NCI-H2081 treated with DMSO at 0.1 percent for 48 hours (cell line): ENCODE results near the gene TRIO.

Experiments used
- DNase-seq: peaks from one replicate; lab custom pipeline; 2025; lab: John Stamatoyannopoulos, UW

The TRIO gene

GRCh38 chr5:14297697-14298096 is 154.6 kb downstream of the TRIO start:
- DNase-seq, result no peak

GRCh38 chr5:14298126-14298847 is 155.1 kb downstream of the TRIO start:
- DNase-seq, result no peak

DNA sequence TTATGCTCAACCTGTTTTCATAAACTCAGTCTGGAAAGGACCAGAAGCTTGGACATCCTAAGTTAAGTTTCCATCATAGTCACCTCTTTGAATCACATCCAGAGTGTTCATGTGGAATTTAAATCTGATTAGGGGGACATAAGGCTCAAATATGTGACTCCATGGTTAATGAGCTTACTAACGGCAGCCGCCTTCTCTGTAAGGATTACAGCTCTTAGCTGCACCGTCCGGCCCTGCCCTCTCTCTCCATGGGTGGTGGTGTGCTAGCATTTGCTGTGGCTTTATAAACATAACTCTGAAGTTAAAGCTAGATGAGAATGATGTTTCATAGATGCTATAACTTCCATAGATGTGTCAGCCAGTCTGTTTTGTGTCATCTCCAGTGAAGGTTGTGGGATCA is 156.5 kb downstream of the TRIO start:
- no peak for DNase-seq

DNA sequence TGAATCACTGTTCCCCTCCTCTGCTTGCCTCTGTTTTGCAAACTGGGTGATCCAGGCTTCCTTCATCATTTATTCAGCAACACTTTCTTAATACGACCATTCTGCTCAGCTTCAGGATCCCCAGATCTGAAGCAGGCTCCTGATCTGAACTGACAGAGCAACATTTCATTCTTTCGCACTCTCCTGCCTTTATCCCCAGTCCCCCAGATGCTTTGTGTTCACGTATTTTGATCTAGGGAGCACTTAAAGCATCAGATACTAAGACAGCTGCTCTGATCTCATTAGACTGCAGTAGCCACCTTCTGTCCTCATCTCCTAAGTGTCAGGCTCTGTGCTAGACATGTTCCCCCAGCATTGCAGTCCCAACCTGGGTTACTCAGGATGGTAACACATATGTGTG is 158.0 kb downstream of the TRIO start:
- no peak for DNase-seq

DNA sequence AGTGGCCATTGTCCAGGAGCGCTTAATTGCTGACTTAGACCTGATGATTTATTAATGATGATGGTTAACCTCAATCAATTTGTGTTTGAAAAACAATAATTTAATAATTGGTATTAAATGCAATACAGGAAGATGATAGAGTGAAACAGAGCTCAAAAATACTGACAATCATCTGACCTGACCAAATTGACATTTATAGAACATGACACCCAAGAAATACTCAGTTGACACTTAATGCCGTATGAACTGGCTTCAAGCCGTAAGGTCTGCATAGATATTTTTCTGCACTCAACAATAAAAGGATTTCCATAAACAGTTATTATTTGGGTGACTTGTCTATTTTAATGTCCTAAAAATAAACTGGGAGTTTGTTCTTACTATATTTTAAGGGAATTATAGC is 159.2 kb downstream of the TRIO start:
- DNase-seq, result no peak

GRCh38 chr5:14305045-14305444 is 161.9 kb downstream of the TRIO start:
- no peak for DNase-seq

DNA sequence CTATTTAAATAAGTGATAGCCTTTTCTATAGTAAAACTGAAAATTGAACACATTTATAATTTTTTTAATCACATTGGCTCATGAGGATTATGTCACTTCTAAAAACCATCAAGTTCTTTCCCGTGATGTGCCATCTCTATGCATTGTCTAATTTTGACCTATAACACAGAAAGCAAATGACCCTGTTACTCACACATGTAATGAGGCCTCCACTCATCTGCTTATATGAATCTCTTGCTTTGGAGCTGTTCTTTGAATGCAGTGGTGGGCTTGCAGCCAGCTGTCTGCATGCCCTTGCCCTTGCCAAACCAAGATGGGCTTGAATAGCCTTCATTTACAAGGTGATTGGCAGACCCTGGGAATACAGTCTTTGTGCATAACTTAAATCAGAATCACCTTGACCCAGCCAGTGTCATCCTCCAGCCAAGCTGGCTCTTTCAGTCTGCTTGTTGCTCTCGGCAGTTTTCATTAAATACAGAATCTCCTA is 163.2 kb downstream of the TRIO start:
- DNase-seq, result no peak

DNA sequence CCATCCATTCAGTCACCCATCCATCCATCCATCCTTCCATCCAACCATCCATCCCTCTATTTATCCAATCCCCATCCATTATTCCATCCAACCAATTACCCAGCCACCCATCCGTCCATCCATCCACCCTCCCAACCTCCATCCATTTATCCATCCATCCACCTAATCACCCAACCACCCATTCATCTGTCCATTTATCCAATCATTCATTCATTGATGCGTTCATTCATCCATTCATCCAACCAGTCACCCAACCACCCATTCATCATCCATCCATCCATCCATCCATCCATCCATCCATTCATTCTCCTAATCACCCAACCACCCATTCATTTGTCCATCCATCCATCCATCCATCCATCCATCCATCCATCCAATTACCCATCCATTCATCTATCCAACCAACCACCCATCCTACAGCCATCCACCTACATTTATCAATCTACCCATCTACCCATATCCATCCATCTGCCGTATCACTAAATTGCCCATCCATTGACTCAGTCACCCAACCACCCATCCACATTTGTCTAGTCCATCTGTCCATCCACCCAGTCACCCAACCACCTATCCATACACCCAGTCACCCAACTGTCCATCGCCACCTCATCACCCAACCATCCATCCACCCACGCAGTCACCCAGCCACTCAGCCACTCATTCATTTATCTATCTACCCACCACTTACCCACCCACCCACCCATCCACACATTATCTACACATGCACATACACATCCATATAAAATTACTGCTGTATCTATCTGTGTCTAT is 165.4 kb downstream of the TRIO start:
- DNase-seq, result no peak

DNA sequence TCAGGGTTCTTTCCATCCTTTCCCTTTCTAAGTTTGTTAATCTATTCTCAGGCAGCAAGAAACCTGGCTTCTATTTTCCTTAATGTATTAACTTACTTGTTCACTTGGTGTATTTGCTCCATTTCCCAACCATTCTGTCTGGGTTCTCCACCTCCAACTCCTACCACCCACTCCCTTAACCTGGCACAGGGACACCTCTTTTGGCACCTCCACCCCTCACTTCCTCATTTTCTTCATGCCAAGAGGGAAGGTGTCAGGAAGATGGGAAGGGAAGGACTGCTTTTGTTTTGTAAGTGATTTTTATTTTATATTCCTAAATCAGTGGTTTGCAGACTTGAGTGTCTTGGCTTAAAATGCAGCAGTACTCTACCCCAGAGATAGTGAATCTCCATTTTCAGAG is 166.1 kb downstream of the TRIO start:
- no peak for DNase-seq

- no peak for DNase-seq
Observed at GRCh38 chr5:14309878-14310531, 166.9 kb downstream of the TRIO start.

GRCh38 chr5:14310901-14311300 is 167.8 kb downstream of the TRIO start:
- no peak for DNase-seq

DNA sequence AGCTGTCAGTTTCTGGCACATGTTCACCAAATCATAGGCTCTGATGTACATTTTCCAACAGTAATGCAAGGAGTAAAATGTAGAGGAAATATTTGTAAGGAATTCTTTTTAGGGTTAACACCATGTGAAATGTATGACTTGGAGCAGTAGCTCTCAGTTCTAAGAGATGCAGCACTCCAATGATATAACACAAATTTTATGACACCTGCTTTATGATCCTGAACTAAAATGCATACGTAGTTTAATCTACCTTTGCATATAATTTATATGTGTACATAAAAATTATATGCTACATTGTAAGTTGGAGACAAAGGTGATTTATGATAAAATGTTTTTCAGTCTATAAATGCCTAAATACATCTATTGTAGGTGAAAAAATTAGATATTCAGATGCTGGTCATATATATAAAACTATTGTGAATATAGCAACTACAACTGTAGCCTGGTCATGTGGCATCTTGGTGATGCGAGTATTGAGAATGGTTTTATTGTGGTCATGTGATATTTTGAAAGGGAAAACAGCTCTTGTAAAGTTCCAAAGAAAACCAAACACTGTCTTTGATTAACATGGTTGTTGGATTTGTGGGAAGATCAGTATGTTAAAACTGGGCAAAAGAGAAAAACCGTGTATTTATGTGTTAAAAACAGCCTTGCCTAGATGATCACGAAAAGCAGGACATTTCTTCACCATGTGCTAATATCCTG is 171.0 kb downstream of the TRIO start:
- no peak for DNase-seq

GRCh38 chr5:14316471-14316870 is 173.3 kb downstream of the TRIO start:
- DNase-seq, result no peak

- no peak for DNase-seq
Observed at GRCh38 chr5:14319102-14319501, 176.0 kb downstream of the TRIO start.

GRCh38 chr5:14321936-14322335 is 178.8 kb downstream of the TRIO start:
- DNase-seq, result no peak

DNA sequence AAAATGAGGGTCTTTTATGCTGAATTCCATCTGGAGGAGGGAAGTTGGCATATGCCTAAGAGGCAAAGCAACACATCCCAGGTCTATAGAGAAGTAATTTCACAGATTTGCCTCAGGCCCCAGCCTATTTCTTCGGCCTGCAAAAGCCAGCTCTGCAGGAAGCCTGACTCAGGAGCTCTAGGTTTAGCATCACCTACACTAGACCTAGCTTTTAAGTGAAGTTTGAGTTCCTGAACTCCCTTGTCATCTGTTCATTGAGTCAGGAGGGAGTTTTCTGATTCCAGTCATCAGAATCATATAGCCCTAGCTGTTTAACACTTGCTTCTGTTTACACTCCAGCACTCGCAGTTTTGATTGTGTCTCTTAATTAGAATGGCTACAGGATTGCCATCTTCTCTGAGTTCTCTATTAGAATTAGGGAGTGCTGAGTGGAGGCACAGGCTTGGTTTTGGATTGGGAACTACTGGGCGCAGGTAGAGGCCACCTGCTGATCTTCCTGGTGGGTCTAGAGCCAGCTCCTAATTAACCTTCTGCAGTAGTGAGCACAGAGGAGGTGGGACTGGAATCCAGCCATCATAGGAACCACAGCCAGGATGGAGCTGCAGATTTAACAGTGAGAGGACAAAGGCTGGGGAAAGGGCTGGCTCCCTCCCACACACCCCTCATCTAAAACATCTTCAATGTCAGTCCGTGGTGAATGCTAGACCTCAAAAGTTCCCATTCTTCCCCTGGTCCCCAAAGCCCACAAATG is 179.5 kb downstream of the TRIO start:
- peak; percentile 51 for DNase-seq

DNA sequence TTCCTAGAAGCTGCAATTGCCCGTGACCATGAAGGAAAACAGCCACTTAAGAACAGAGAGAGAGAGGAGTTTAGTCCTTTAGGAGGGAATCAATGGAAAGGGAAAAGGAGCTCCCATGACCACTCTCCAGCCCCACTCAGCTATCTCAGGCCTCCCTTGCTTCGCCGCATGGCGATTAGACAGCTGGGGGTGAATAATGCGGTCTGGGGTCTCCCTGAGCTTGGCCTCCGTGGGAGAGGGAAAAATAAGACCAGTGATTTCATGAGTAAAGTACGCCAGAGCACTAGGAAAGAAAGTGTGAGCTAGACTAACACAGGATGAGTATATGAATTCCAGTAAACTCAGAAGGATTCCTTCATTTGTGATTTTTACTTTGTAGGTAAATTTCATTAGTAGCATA is 180.3 kb downstream of the TRIO start:
- DNase-seq, result no peak

DNA sequence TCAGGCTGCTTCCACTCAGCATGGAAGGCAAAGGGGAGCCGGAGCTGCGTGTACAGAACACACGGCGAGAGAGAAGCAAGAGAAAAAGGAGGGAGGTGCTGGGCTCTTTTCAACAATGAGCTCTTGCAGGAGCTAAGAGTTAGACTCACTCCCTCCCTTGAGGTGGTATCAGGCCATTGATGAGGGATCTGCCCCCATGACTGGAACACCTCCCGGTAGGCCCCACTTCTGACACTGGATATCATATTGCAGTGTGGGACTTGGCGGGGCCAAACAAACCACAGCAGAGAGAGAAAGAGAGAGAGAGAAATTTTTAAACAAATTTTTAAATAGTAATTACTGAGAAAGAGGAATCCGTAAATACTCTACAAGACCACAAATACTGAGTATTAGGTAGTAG is 182.2 kb downstream of the TRIO start:
- DNase-seq, result no peak

DNA sequence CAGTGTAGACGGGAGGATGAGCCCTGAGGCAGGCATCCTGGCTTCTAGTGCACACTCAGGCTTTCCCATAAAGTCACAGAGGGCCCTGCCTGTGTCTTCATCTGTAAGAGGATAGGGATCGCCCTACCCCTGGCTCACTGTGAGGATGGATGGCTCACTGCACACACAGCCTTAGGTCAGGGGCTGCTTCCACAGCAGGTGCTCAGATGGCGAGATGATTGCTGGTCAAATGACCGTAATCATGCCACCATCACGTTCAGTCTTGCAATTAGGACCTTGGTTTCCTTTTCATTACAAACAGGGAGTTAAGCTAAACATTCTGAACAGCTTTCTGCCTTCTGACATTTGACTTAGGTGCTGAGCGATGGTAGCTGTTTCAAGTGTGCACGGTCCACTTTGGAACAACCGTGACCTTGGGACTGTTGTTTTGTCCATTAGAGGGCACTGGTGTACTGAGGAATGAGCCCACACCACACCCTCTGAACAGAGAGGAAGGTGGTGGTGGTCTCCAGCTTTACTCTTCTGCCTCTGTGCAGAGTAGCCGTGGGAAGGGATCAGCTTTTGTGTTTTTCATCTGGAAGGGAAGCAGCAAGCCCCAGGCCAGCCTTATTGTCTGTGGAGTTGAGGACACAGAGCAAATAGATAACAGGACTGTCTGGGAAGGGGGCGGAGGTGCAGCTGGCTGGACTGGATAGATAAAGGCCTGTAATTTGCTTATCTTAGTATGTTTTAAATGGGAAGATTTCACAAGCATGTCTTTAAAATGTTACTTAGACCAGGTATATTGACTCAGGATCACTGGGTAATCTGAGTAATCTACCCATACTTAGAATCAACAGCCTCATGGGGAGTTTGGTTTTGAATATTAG is 183.1 kb downstream of the TRIO start:
- peak; percentile 25 for DNase-seq

GRCh38 chr5:14327624-14328023 is 184.5 kb downstream of the TRIO start:
- DNase-seq, result no peak

DNA sequence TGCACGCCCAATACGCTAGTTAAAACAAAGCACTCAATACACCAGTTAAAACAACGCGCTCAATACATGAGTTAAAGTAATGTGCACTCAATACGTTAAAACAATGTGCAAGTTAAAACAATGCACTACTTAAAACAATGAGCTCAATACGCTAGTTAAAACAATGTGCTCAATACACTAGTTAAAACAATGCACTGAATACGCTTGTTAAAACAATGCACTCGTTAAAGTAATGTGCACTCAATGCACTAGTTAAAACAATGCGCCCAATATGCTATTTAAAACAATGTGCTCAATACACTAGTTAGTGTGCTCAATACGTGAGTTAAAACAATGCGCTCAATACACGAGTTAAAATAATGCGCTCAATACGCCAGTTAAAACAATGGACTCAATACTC is 185.0 kb downstream of the TRIO start:
- DNase-seq, result no peak
